HEK293 (cell line): Measurements from ENCODE around the gene MVB12B.
A peak's percentile ranks its signal among the peaks of the same experiment; 100 is the strongest.

Experiments
- CTCF ChIA-PET: fragments of 350-600 bp; formaldehyde crosslinking; extraction: SDS; loops from one replicate; lab custom pipeline; 2021; ENCODE audit warnings: antibody characterized with exemption; lab: Yijun Ruan, JAX
- POLR2A ChIA-PET: fragments of 300-600 bp; formaldehyde crosslinking; extraction: SDS; loops from one replicate; lab custom pipeline; 2020; ENCODE audit warnings: antibody characterized with exemption, inconsistent platforms; lab: Yijun Ruan, JAX
- H3K27ac ChIP-seq: fragments of 200-500 bp; sonication (Bioruptor generic); 2 replicates; pipeline ENCODE4 v1.5.1; 2014; ENCODE audit warnings: low read depth, low read length, control low read depth, inconsistent platforms; ENCODE audit errors: extremely low read depth
- H3K36me3 ChIP-seq, 2 experiments: fragments of 200-500 bp in 1 of 2; sonication (Bioruptor generic) in 1 of 2; 1 replicate in 1 of 2; 2 replicates in 1 of 2; pipeline ENCODE4 v1.5.1; 2014 to 2017; ENCODE audit warnings: inconsistent platforms in 2 of 2, low read length in 2 of 2; ENCODE audit not compliant: control insufficient read depth in 2 of 2, insufficient read depth in 1 of 2
- H3K4me1 ChIP-seq: fragments of 200-500 bp; sonication (Bioruptor generic); 2 replicates; pipeline ENCODE4 v1.5.1; 2014; ENCODE audit warnings: mild to moderate bottlenecking, low read length, inconsistent platforms; ENCODE audit not compliant: control insufficient read depth, insufficient read depth
- H3K4me3 ChIP-seq: 2 replicates; pipeline ENCODE4 v1.5.1; 2011; ENCODE audit warnings: low read depth, mild to moderate bottlenecking, control low read depth, low read length, moderate library complexity
- H3K9me3 ChIP-seq: fragments of 200-500 bp; sonication (Bioruptor generic); 2 replicates; pipeline ENCODE4 v1.5.1; 2014; ENCODE audit warnings: low read depth, low read length, inconsistent platforms; ENCODE audit not compliant: control insufficient read depth, insufficient read depth
- GLIS1 ChIP-seq: fragments of 450-650 bp; formaldehyde crosslinking; IDR thresholded peaks from 2 replicates; pipeline ENCODE4 v1.5.1; 2016; ENCODE audit warnings: missing biosample characterization, missing genetic modification characterization
- RBAK ChIP-seq: fragments of 450-650 bp; formaldehyde crosslinking; IDR thresholded peaks from 2 replicates; pipeline ENCODE4 v1.5.1; 2016; ENCODE audit warnings: missing biosample characterization, missing genetic modification characterization
- SALL2 ChIP-seq: fragments of 450-650 bp; formaldehyde crosslinking; IDR thresholded peaks from 2 replicates; pipeline ENCODE4 v1.5.0; 2017; ENCODE audit warnings: missing biosample characterization, mild to moderate bottlenecking, missing genetic modification characterization, borderline replicate concordance
- ZBTB20 ChIP-seq: fragments of 450-650 bp; formaldehyde crosslinking; IDR thresholded peaks from 2 replicates; pipeline ENCODE4 v1.5.1; 2016; ENCODE audit warnings: missing biosample characterization, missing genetic modification characterization
- ZBTB8A ChIP-seq: fragments of 450-650 bp; formaldehyde crosslinking; IDR thresholded peaks from 2 replicates; pipeline ENCODE4 v1.5.1; 2016; ENCODE audit warnings: missing biosample characterization, missing genetic modification characterization
- ZEB2 ChIP-seq: fragments of 450-650 bp; formaldehyde crosslinking; IDR thresholded peaks from 2 replicates; pipeline ENCODE4 v1.5.1; 2016; ENCODE audit warnings: missing biosample characterization, missing genetic modification characterization
- ZNF121 ChIP-seq: fragments of 450-650 bp; formaldehyde crosslinking; IDR thresholded peaks from 2 replicates; pipeline ENCODE4 v1.5.1; 2016; ENCODE audit warnings: missing biosample characterization, missing genetic modification characterization
- ZNF184 ChIP-seq: fragments of 450-650 bp; IDR thresholded peaks from 2 replicates; pipeline ENCODE4 v1.5.1; 2018; ENCODE audit warnings: missing biosample characterization, mild to moderate bottlenecking, missing genetic modification characterization
- ZNF2 ChIP-seq: fragments of 450-650 bp; formaldehyde crosslinking; IDR thresholded peaks from 2 replicates; pipeline ENCODE4 v1.5.1; 2016; ENCODE audit warnings: missing biosample characterization, missing genetic modification characterization
- ZNF248 ChIP-seq: fragments of 450-650 bp; formaldehyde crosslinking; IDR thresholded peaks from 2 replicates; pipeline ENCODE4 v1.5.1; 2017; ENCODE audit warnings: missing biosample characterization, missing genetic modification characterization
- ZNF341 ChIP-seq: fragments of 450-650 bp; formaldehyde crosslinking; IDR thresholded peaks from 2 replicates; pipeline ENCODE4; 2016; ENCODE audit warnings: low read depth, missing biosample characterization, missing genetic modification characterization
- ZNF433 ChIP-seq: fragments of 450-650 bp; formaldehyde crosslinking; IDR thresholded peaks from 2 replicates; pipeline ENCODE4 v1.5.1; 2016; ENCODE audit warnings: missing biosample characterization, missing genetic modification characterization, low read depth
- ZNF558 ChIP-seq: fragments of 450-650 bp; formaldehyde crosslinking; IDR thresholded peaks from 2 replicates; pipeline ENCODE4 v1.5.1; 2016; ENCODE audit warnings: missing biosample characterization, missing genetic modification characterization
- ZNF621 ChIP-seq: fragments of 450-650 bp; formaldehyde crosslinking; IDR thresholded peaks from 2 replicates; pipeline ENCODE4 v1.5.1; 2017; ENCODE audit warnings: missing biosample characterization, missing genetic modification characterization
- ZNF76 ChIP-seq: fragments of 450-650 bp; formaldehyde crosslinking; IDR thresholded peaks from 2 replicates; pipeline ENCODE4; 2016; ENCODE audit warnings: low read depth, missing biosample characterization, missing genetic modification characterization, borderline replicate concordance
- TF ChIP-seq, protein P1 (sequence below): fragments of 450-650 bp; formaldehyde crosslinking; IDR thresholded peaks from 2 replicates; pipeline ENCODE4 v1.5.1; 2016; ENCODE audit warnings: missing biosample characterization, missing genetic modification characterization
- TF ChIP-seq, protein P2 (sequence below): fragments of 450-650 bp; formaldehyde crosslinking; IDR thresholded peaks from 2 replicates; pipeline ENCODE4 v1.5.1; 2016; ENCODE audit warnings: missing biosample characterization, missing genetic modification characterization
- TF ChIP-seq, protein P3 (sequence below): fragments of 450-650 bp; formaldehyde crosslinking; conservative IDR thresholded peaks from 2 replicates; pipeline ENCODE4 v1.5.1; 2016; ENCODE audit warnings: low read depth, missing biosample characterization, missing genetic modification characterization
- TF ChIP-seq, protein P4 (sequence below): fragments of 450-650 bp; formaldehyde crosslinking; IDR thresholded peaks from 2 replicates; pipeline ENCODE4 v1.5.1; 2016; ENCODE audit warnings: missing biosample characterization, missing genetic modification characterization
- TF ChIP-seq, protein P5 (sequence below): fragments of 450-650 bp; formaldehyde crosslinking; IDR thresholded peaks from 2 replicates; pipeline ENCODE4 v1.5.1; 2016; ENCODE audit warnings: missing biosample characterization, missing genetic modification characterization
- TF ChIP-seq, protein P6 (sequence below): fragments of 450-650 bp; formaldehyde crosslinking; IDR thresholded peaks from 2 replicates; pipeline ENCODE4 v1.5.1; 2016; ENCODE audit warnings: missing biosample characterization, missing genetic modification characterization, low read depth

MVB12B gene

DNA sequence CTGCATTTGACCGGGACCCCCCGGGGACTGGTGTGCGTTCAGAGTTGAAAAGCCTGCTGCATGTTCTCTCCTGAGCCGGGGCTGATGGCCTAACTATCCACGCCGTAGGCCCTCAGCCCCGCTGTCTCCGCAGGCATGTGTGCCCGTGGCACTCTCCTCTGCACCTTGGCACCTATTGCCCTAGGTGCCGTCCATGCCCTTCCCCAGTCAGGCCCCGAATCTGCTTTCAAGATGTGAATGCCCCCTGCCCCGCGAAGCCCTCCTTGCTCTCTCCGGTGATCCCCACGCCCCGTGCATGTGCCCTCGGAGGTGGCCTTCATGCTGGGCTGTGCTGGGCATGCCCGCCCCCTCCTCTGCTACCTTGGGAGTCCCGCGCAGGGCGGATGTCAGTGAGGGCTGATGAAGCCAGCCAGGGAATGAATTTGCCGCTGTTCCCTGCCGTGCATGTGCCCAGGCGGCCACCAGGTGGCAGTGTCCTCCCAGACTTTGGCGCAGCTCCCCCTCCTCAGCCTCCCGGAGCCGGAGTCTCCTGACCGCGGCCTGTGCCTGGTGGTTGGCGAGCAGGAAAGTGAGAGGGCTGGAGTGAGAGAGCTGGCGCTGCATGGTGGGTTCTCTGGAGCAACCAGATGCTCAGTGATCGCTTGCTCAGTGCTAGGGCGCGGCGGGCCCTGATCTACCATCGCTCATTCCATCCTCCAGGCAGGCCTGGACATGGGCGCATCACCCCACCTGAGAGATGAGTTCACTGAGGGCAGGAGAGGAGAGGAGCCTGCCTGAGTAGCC, 174.2 kb downstream of the MVB12B start:
- CTCF ChIA-PET: interaction anchor here (0.5 to 7.7 kb wide), 37 partner anchors 10 to 529 kb away, joined by 3 to 184 read pairs (median 5); partner anchors contain the start of gene LMX1B
- TF ChIP-seq ZNF2 (peak; percentile 92), ZEB2 (tag by site-specific recombination) (peak; percentile 23; the same call in 1 of the 2 replicates), ZNF184 (tag by site-specific recombination) (no peak), ZNF621 (tag by site-specific recombination) (no peak), RBAK (no peak), ZNF558 (tag by site-specific recombination) (no peak), ZNF76 (tag by site-specific recombination) (0 out of 2 replicates have a peak, but pooled peaks have one; percentile 26), GLIS1 (peak; percentile 36; the same call in 1 of the 2 replicates), ZNF433 (tag by site-specific recombination) (no peak), ZBTB8A (peak; percentile 53), SALL2 (tag by site-specific recombination) (no peak), ZBTB20 (tag by site-specific recombination) (peak; percentile 48), ZNF248 (tag by site-specific recombination) (no peak), ZNF121 (tag by site-specific recombination) (no peak), ZNF341 (tag by site-specific recombination) (peak; percentile 86)
- TF ChIP-seq, protein P1, sequence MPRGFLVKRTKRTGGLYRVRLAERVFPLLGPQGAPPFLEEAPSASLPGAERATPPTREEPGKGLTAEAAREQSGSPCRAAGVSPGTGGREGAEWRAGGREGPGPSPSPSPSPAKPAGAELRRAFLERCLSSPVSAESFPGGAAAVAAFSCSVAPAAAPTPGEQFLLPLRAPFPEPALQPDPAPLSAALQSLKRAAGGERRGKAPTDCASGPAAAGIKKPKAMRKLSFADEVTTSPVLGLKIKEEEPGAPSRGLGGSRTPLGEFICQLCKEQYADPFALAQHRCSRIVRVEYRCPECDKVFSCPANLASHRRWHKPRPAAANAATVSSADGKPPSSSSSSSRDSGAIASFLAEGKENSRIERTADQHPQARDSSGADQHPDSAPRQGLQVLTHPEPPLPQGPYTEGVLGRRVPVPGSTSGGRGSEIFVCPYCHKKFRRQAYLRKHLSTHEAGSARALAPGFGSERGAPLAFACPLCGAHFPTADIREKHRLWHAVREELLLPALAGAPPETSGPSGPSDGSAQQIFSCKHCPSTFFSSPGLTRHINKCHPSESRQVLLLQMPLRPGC (tag by site-specific recombination): no peak
- TF ChIP-seq, protein P2, sequence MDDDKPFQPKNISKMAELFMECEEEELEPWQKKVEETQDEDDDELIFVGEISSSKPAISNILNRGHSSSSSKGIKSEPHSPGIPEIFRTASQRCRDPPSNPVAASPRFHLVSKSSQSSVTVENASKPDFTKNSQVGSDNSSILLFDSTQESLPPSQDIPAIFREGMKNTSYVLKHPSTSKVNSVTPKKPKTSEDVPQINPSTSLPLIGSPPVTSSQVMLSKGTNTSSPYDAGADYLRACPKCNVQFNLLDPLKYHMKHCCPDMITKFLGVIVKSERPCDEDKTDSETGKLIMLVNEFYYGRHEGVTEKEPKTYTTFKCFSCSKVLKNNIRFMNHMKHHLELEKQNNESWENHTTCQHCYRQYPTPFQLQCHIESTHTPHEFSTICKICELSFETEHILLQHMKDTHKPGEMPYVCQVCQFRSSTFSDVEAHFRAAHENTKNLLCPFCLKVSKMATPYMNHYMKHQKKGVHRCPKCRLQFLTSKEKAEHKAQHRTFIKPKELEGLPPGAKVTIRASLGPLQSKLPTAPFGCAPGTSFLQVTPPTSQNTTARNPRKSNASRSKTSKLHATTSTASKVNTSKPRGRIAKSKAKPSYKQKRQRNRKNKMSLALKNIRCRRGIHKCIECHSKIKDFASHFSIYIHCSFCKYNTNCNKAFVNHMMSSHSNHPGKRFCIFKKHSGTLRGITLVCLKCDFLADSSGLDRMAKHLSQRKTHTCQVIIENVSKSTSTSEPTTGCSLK (tag by site-specific recombination): no peak
- TF ChIP-seq, protein P3, sequence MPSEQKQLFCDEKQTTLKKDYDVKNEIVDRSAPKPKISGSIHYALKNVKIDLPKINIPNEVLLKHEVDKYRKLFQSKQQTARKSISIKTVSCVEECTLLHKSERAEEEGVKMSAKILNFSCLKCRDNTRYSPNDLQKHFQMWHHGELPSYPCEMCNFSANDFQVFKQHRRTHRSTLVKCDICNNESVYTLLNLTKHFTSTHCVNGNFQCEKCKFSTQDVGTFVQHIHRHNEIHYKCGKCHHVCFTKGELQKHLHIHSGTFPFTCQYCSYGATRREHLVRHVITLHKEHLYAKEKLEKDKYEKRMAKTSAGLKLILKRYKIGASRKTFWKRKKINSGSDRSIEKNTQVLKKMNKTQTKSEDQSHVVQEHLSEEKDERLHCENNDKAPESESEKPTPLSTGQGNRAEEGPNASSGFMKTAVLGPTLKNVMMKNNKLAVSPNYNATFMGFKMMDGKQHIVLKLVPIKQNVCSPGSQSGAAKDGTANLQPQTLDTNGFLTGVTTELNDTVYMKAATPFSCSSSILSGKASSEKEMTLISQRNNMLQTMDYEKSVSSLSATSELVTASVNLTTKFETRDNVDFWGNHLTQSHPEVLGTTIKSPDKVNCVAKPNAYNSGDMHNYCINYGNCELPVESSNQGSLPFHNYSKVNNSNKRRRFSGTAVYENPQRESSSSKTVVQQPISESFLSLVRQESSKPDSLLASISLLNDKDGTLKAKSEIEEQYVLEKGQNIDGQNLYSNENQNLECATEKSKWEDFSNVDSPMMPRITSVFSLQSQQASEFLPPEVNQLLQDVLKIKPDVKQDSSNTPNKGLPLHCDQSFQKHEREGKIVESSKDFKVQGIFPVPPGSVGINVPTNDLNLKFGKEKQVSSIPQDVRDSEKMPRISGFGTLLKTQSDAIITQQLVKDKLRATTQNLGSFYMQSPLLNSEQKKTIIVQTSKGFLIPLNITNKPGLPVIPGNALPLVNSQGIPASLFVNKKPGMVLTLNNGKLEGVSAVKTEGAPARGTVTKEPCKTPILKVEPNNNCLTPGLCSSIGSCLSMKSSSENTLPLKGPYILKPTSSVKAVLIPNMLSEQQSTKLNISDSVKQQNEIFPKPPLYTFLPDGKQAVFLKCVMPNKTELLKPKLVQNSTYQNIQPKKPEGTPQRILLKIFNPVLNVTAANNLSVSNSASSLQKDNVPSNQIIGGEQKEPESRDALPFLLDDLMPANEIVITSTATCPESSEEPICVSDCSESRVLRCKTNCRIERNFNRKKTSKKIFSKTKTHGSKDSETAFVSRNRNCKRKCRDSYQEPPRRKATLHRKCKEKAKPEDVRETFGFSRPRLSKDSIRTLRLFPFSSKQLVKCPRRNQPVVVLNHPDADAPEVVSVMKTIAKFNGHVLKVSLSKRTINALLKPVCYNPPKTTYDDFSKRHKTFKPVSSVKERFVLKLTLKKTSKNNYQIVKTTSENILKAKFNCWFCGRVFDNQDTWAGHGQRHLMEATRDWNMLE (tag by site-specific recombination): no peak
- TF ChIP-seq, protein P4, sequence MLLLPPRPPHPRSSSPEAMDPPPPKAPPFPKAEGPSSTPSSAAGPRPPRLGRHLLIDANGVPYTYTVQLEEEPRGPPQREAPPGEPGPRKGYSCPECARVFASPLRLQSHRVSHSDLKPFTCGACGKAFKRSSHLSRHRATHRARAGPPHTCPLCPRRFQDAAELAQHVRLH (tag by site-specific recombination): no peak
- TF ChIP-seq, protein P5, sequence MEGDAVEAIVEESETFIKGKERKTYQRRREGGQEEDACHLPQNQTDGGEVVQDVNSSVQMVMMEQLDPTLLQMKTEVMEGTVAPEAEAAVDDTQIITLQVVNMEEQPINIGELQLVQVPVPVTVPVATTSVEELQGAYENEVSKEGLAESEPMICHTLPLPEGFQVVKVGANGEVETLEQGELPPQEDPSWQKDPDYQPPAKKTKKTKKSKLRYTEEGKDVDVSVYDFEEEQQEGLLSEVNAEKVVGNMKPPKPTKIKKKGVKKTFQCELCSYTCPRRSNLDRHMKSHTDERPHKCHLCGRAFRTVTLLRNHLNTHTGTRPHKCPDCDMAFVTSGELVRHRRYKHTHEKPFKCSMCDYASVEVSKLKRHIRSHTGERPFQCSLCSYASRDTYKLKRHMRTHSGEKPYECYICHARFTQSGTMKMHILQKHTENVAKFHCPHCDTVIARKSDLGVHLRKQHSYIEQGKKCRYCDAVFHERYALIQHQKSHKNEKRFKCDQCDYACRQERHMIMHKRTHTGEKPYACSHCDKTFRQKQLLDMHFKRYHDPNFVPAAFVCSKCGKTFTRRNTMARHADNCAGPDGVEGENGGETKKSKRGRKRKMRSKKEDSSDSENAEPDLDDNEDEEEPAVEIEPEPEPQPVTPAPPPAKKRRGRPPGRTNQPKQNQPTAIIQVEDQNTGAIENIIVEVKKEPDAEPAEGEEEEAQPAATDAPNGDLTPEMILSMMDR (tag by site-specific recombination): peak; percentile 93
- TF ChIP-seq, protein P6, sequence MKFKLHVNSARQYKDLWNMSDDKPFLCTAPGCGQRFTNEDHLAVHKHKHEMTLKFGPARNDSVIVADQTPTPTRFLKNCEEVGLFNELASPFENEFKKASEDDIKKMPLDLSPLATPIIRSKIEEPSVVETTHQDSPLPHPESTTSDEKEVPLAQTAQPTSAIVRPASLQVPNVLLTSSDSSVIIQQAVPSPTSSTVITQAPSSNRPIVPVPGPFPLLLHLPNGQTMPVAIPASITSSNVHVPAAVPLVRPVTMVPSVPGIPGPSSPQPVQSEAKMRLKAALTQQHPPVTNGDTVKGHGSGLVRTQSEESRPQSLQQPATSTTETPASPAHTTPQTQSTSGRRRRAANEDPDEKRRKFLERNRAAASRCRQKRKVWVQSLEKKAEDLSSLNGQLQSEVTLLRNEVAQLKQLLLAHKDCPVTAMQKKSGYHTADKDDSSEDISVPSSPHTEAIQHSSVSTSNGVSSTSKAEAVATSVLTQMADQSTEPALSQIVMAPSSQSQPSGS (tag by site-specific recombination): no peak

More for the DNA sequence above, 174.2 kb downstream of the MVB12B start:
- H3K4me1 ChIP-seq: no peaks in the 10 kb centered on the region; the same call in 1 of the 2 replicates
- H3K36me3 ChIP-seq: peaks cover 0 to 4% of the 10 kb centered on the region in 2 experiments; a peak in 1 of 3 replicates
- POLR2A ChIA-PET: interaction anchor here (0.9 to 1.1 kb wide), 2 partner anchors 12 to 57 kb away, joined by 3 read pairs; no protein-coding TSS in a partner anchor
- no peak overlapping the region for H3K27ac ChIP-seq
- no peak overlapping the region for H3K4me3 ChIP-seq
- no peaks in the 10 kb centered on the region for H3K9me3 ChIP-seq
